ENCODE measurements around the gene ZNF492. TPM values are rescaled to one million over a fixed set of nuclear protein-coding genes. Genes with fewer than 3 reads are reported as not detected.

ZNF492 gene
- 0.28 and 1.2 TPM in 2 replicates for total RNA-seq

GRCh38 chr19:22633706-22634449, at the start of gene ZNF492:
Gene ZNF492 (plus strand): TSS chr19:22634324. CDS start chr19:22653400, 19,076 bp downstream.

Other genes starting within 250 kb of the ZNF492 start
- gene ZNF98, start 212.0 kb upstream of the ZNF492 start, total RNA-seq = under 0.01 TPM in 1 of 2 replicates, not detected in the other
- under 0.01 TPM in 1 of 2 replicates, not detected in the other for gene ZNF99, start 149.8 kb downstream of the ZNF492 start, total RNA-seq
- not detected in 2 replicates for gene ZNF723, start 198.0 kb downstream of the ZNF492 start, total RNA-seq

All from regular cardiac myocyte (primary cell).